IMR-90 (cell line): ENCODE measurements around the gene FOCAD. TPM values are rescaled to one million over a fixed set of nuclear protein-coding genes. Genes with fewer than 3 reads are reported as not detected.

Source experiments
- ATAC-seq: fragments of 200-7000 bp; cut with Tn5 transposase; 2 replicates; pipeline ENCODE4 v1.9.1; 2020; ENCODE audit warnings: low read depth, mild to moderate bottlenecking, moderate library complexity
- BruUV-seq: library from RNA; stranded (reverse); fragments of 400-500 nt; replicated peaks from 2 replicates; lab custom pipeline; 2021; lab: Mats Ljungman, UMichigan
- CTCF ChIA-PET: fragments of 300-600 bp; formaldehyde crosslinking; extraction: SDS; loops from one replicate; lab custom pipeline; 2021; ENCODE audit warnings: antibody characterized with exemption; lab: Yijun Ruan, JAX
- POLR2A ChIA-PET: fragments of 300-600 bp; sonication (Branson Sonifier 250); formaldehyde crosslinking; loops from one replicate; lab custom pipeline; 2022; ENCODE audit warnings: antibody characterized with exemption; ENCODE audit not compliant: unreplicated experiment; lab: Charles Lee
- DNase-seq: peaks from one replicate; pipeline ENCODE4 v3.0.0; 2013
- H2AFZ ChIP-seq: replicated peaks from 2 replicates; pipeline ENCODE3; 2013; ENCODE audit warnings: low read length, mild to moderate bottlenecking; ENCODE audit not compliant: poor library complexity
- H2AK5ac ChIP-seq: 2 replicates; pipeline ENCODE4 v1.6.1; 2013; ENCODE audit warnings: low read depth, low read length, inconsistent platforms
- H2AK9ac ChIP-seq: replicated peaks from 2 replicates; pipeline ENCODE3; 2013; ENCODE audit warnings: mild to moderate bottlenecking, low read depth, low read length, moderate library complexity; ENCODE audit not compliant: poor library complexity
- H2BK120ac ChIP-seq: 2 replicates; pipeline ENCODE4 v1.6.1; 2013; ENCODE audit warnings: low read depth, low read length, inconsistent platforms
- H2BK15ac ChIP-seq: 3 replicates; pipeline ENCODE4 v1.6.1; 2013; ENCODE audit warnings: low read depth, low read length, inconsistent platforms
- H2BK20ac ChIP-seq: 2 replicates; pipeline ENCODE4 v1.6.1; 2013; ENCODE audit warnings: low read depth, mild to moderate bottlenecking, inconsistent platforms, low read length, moderate library complexity
- H2BK5ac ChIP-seq: 2 replicates; pipeline ENCODE4 v1.6.1; 2013; ENCODE audit warnings: mild to moderate bottlenecking, low read depth, low read length, inconsistent platforms; ENCODE audit not compliant: poor library complexity, severe bottlenecking
- H3K14ac ChIP-seq: replicated peaks from 2 replicates; pipeline ENCODE4 v1.6.1; 2013; ENCODE audit warnings: low read depth, low read length, inconsistent platforms
- H3K18ac ChIP-seq: 2 replicates; pipeline ENCODE4 v1.6.1; 2013; ENCODE audit warnings: low read depth, low read length, control low read depth
- H3K23ac ChIP-seq: 2 replicates; pipeline ENCODE4 v1.6.1; 2013; ENCODE audit warnings: low read depth, low read length, inconsistent platforms
- H3K27ac ChIP-seq: 2 replicates; pipeline ENCODE4 v1.5.1; 2013; ENCODE audit warnings: mild to moderate bottlenecking, control low read depth, low read length; ENCODE audit not compliant: insufficient read depth
- H3K27me3 ChIP-seq: 2 replicates; pipeline ENCODE4 v1.6.1; 2013; ENCODE audit warnings: low read length; ENCODE audit not compliant: control insufficient read depth, insufficient read depth
- H3K36me3 ChIP-seq: 2 replicates; pipeline ENCODE4 v1.6.1; 2013; ENCODE audit warnings: low read length, mixed read lengths; ENCODE audit not compliant: control insufficient read depth, insufficient read depth
- H3K4ac ChIP-seq: 2 replicates; pipeline ENCODE4 v1.6.1; 2013; ENCODE audit warnings: low read depth, low read length, inconsistent platforms
- H3K4me1 ChIP-seq: 2 replicates; pipeline ENCODE4 v1.6.1; 2013; ENCODE audit warnings: low read length, mixed read lengths; ENCODE audit not compliant: control insufficient read depth, insufficient read depth
- H3K4me2 ChIP-seq: 2 replicates; pipeline ENCODE4 v1.6.1; 2013; ENCODE audit warnings: low read depth, mild to moderate bottlenecking, control low read depth, low read length, moderate library complexity
- H3K4me3 ChIP-seq: 2 replicates; pipeline ENCODE4 v1.5.1; 2013; ENCODE audit warnings: low read depth, mild to moderate bottlenecking, control low read depth, low read length, moderate library complexity; ENCODE audit not compliant: insufficient read depth
- H3K56ac ChIP-seq: 2 replicates; pipeline ENCODE4 v1.6.1; 2013; ENCODE audit warnings: low read length, inconsistent platforms; ENCODE audit not compliant: insufficient read depth; ENCODE audit errors: extremely low read depth
- H3K79me1 ChIP-seq, 2 experiments: 2 replicates each; pipeline ENCODE4 v1.6.1; 2013; ENCODE audit warnings: low read length in 2 of 2, inconsistent platforms in 1 of 2, low read depth in 1 of 2
- H3K9ac ChIP-seq: 2 replicates; pipeline ENCODE4 v1.6.1; 2013; ENCODE audit warnings: low read depth, low read length, control low read depth
- H3K9me1 ChIP-seq: 2 replicates; pipeline ENCODE4 v1.6.1; 2013; ENCODE audit warnings: low read length, inconsistent platforms; ENCODE audit not compliant: insufficient read depth
- H3K9me3 ChIP-seq: 2 replicates; pipeline ENCODE4 v1.6.1; 2013; ENCODE audit warnings: low read length; ENCODE audit not compliant: control insufficient read depth, insufficient read depth
- H4K20me1 ChIP-seq: 2 replicates; pipeline ENCODE4 v1.6.1; 2013; ENCODE audit warnings: low read length, inconsistent platforms; ENCODE audit not compliant: insufficient read depth
- H4K5ac ChIP-seq: 2 replicates; pipeline ENCODE4 v1.6.1; 2013; ENCODE audit warnings: mild to moderate bottlenecking, low read depth, low read length, control low read depth
- H4K8ac ChIP-seq, 2 experiments: 2 replicates each; pipeline ENCODE4 v1.6.1; 2013; ENCODE audit warnings: low read depth in 2 of 2, low read length in 2 of 2, control low read depth in 1 of 2, inconsistent platforms in 1 of 2
- H4K91ac ChIP-seq: 2 replicates; pipeline ENCODE4 v1.6.1; 2013; ENCODE audit warnings: low read depth, low read length, inconsistent platforms; ENCODE audit not compliant: insufficient read depth
- BHLHE40 ChIP-seq: fragments of 150-350 bp; IDR thresholded peaks from 2 replicates; pipeline ENCODE4 v1.6.1; 2016; ENCODE audit warnings: mild to moderate bottlenecking, low read depth, low read length
- CEBPB ChIP-seq: IDR thresholded peaks from 2 replicates; pipeline ENCODE4 v1.6.1; 2012; ENCODE audit warnings: low read depth, low read length, improper control_type of control experiment
- CHD1 ChIP-seq: IDR thresholded peaks from 2 replicates; pipeline ENCODE4 v1.6.1; 2012; ENCODE audit warnings: low read depth, low read length, improper control_type of control experiment
- ELK1 ChIP-seq: fragments of 150-350 bp; IDR thresholded peaks from 2 replicates; pipeline ENCODE4 v1.6.1; 2016; ENCODE audit warnings: low read depth, mild to moderate bottlenecking, low read length, moderate library complexity, borderline replicate concordance
- FOS ChIP-seq: fragments of 150-350 bp; IDR thresholded peaks from 2 replicates; pipeline ENCODE4 v1.6.1; 2016; ENCODE audit warnings: low read depth, low read length
- MAFK ChIP-seq: IDR thresholded peaks from 2 replicates; pipeline ENCODE4 v1.6.1; 2012; ENCODE audit warnings: low read depth, low read length, improper control_type of control experiment
- MAZ ChIP-seq: IDR thresholded peaks from 2 replicates; pipeline ENCODE4 v1.6.1; 2012; ENCODE audit warnings: low read depth, mild to moderate bottlenecking, low read length, improper control_type of control experiment, moderate library complexity, borderline replicate concordance
- MXI1 ChIP-seq: IDR thresholded peaks from 2 replicates; pipeline ENCODE4 v1.6.1; 2012; ENCODE audit warnings: low read depth, mild to moderate bottlenecking, low read length, moderate library complexity, borderline replicate concordance
- NFE2L2 ChIP-seq: fragments of 150-350 bp; IDR thresholded peaks from 2 replicates; pipeline ENCODE4 v1.6.1; 2016; ENCODE audit warnings: low read depth, mild to moderate bottlenecking, low read length
- POLR2A ChIP-seq: IDR thresholded peaks from 2 replicates; pipeline ENCODE4 v1.6.1; 2012; ENCODE audit warnings: mild to moderate bottlenecking, low read depth, low read length
- RAD21 ChIP-seq: IDR thresholded peaks from 2 replicates; pipeline ENCODE4 v1.6.1; 2012; ENCODE audit warnings: low read length, improper control_type of control experiment
- RCOR1 ChIP-seq: IDR thresholded peaks from 2 replicates; pipeline ENCODE4 v1.6.1; 2012; ENCODE audit warnings: mild to moderate bottlenecking, low read length, improper control_type of control experiment; ENCODE audit not compliant: insufficient replicate concordance
- RFX5 ChIP-seq: IDR thresholded peaks from 2 replicates; pipeline ENCODE4 v1.8.0; 2012; ENCODE audit warnings: low read depth, mild to moderate bottlenecking, low read length, moderate library complexity
- SMC3 ChIP-seq: fragments of 150-350 bp; IDR thresholded peaks from 2 replicates; pipeline ENCODE4 v1.6.1; 2016; ENCODE audit warnings: low read depth, mild to moderate bottlenecking, antibody characterized with exemption, low read length, moderate library complexity
- WGBS, 2 experiments: methylation state at CpG; one replicate each; pipeline versions ENCODE4 v1.1.5 to v1.1.7; 2013; ENCODE audit warnings: missing lambda C conversion rate in 2 of 2; ENCODE audit not compliant: insufficient read length in 1 of 2; ENCODE audit errors: extremely low coverage in 2 of 2; 5-methylcytosine and 5-hydroxymethylcytosine counted together
- dilution Hi-C: fragments of 300-500 bp; cut with HindIII; formaldehyde crosslinking; loops from one replicate; pipeline ENCODE4 v1.14.3; 2018; ENCODE audit warnings: low sequenced_read_pairs; ENCODE audit not compliant: unreplicated experiment
- in situ Hi-C: fragments of 300-500 bp; cut with MboI; formaldehyde crosslinking; loops from 3 replicates; pipeline ENCODE4 v1.14.3; 2019; ENCODE audit warnings: low sequenced_read_pairs, inconsistent platforms, mixed read lengths
- intact Hi-C: fragments of 100-400 bp; cut with micrococcal nuclease; formaldehyde crosslinking; loops from 2 replicates; pipeline ENCODE4 v1.10.0; 2022
- polyA plus RNA-seq, 3 experiments: library from polyadenylated mRNA; depleted of rRNA; stranded (reverse); fragments of >200 nt; gene quantifications; 2 replicates each; pipeline ENCODE4 v1.2.3, GENCODE V29; 2012; ENCODE audit warnings: low replicate concordance in 1 of 3
- total RNA-seq: library from RNA; depleted of rRNA; stranded (reverse); fragments of >200 nt; gene quantifications from 2 replicates; pipeline ENCODE4 v1.2.3, GENCODE V29; 2012
- TF ChIP-seq, protein P1 (sequence below): conservative IDR thresholded peaks from 2 replicates; pipeline ENCODE4 v1.5.1; 2012; ENCODE audit warnings: mild to moderate bottlenecking, low read depth, low read length, improper control_type of control experiment
- TF ChIP-seq, protein P2 (sequence below): fragments of 150-350 bp; IDR thresholded peaks from 2 replicates; pipeline ENCODE4 v1.6.1; 2017; ENCODE audit warnings: mild to moderate bottlenecking, antibody characterized with exemption, low read length, low read depth

The FOCAD gene
- total and polyA plus RNA-seq, 2 of the 4 experiments (the other 2 are of a cell fraction): 28.8 to 91.2 TPM

DNA sequence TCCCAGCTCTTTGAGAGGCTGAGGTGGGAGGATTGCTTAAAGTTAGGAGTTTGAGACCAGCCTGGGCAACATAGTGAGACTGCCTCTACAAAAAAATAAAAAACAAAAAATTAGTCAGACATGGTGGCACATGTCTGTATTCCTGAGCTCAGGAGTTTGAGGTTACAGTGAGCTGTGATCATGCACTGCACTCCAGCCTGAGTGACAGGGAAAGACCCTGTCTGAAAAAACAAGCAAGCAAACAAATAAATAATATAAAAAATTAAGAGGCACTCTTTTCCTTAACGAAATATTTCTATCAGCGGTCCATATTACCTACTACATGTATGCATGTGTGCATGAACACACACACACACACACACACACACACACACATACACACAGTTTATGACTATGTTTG lies 20.9 kb upstream of the FOCAD start:
- CTCF ChIA-PET: no interaction called here

More for the DNA sequence above, 20.9 kb upstream of the FOCAD start:
- no CpG with 5 or more reads among the region's 2 CpGs for WGBS, 2 experiments
- Histone ChIP-seq H4K8ac (no peak overlapping the region), H3K56ac (no peak overlapping the region), H3K27me3 (no peaks in the 10 kb centered on the region; the same call in 1 of the 2 replicates), H3K14ac (no peak overlapping the region), H2AK5ac (no peak overlapping the region), H3K9ac (no peak overlapping the region), H4K91ac (no peak overlapping the region), H3K9me1 (no peaks in the 10 kb centered on the region), H3K79me1 (peaks cover 0 to 2% of the 10 kb centered on the region in 2 experiments; a peak in 1 of 4 replicates), H4K20me1 (no peaks in the 10 kb centered on the region), H3K4me2 (no peak overlapping the region), H3K4ac (no peak overlapping the region), H2AK9ac (no peak overlapping the region), H3K18ac (no peak overlapping the region), H2BK120ac (no peak overlapping the region), H2AFZ (no peak overlapping the region), H2BK5ac (no peak overlapping the region), H3K36me3 (no peaks in the 10 kb centered on the region), H2BK20ac (no peak overlapping the region; the same call in 1 of the 2 replicates), H2BK15ac (no peak overlapping the region), H3K9me3 (no peaks in the 10 kb centered on the region), H3K4me3 (no peak overlapping the region), H3K4me1 (no peaks in the 10 kb centered on the region), H3K23ac (no peak overlapping the region), H4K5ac (no peak overlapping the region), H3K27ac (no peak overlapping the region)
- dilution Hi-C loops (no loop called here), in situ Hi-C loops (no loop called here), intact Hi-C loops (no loop called here)
- POLR2A ChIA-PET: no interaction called here
- ATAC-seq: no peak
- DNase-seq: no peak
- TF ChIP-seq CHD1 (no peak), SMC3 (no peak), MXI1 (no peak), MAZ (no peak), POLR2A (no peak), RCOR1 (no peak), CEBPB (no peak), ELK1 (no peak), RAD21 (no peak), MAFK (no peak), RFX5 (no peak), BHLHE40 (no peak), NFE2L2 (no peak), FOS (no peak)
- TF ChIP-seq, protein P1, sequence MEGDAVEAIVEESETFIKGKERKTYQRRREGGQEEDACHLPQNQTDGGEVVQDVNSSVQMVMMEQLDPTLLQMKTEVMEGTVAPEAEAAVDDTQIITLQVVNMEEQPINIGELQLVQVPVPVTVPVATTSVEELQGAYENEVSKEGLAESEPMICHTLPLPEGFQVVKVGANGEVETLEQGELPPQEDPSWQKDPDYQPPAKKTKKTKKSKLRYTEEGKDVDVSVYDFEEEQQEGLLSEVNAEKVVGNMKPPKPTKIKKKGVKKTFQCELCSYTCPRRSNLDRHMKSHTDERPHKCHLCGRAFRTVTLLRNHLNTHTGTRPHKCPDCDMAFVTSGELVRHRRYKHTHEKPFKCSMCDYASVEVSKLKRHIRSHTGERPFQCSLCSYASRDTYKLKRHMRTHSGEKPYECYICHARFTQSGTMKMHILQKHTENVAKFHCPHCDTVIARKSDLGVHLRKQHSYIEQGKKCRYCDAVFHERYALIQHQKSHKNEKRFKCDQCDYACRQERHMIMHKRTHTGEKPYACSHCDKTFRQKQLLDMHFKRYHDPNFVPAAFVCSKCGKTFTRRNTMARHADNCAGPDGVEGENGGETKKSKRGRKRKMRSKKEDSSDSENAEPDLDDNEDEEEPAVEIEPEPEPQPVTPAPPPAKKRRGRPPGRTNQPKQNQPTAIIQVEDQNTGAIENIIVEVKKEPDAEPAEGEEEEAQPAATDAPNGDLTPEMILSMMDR: no peak
- TF ChIP-seq, protein P2, sequence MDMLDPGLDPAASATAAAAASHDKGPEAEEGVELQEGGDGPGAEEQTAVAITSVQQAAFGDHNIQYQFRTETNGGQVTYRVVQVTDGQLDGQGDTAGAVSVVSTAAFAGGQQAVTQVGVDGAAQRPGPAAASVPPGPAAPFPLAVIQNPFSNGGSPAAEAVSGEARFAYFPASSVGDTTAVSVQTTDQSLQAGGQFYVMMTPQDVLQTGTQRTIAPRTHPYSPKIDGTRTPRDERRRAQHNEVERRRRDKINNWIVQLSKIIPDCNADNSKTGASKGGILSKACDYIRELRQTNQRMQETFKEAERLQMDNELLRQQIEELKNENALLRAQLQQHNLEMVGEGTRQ: no peak
- BruUV-seq: no TSS peak
